HG02642 (cell line): ENCODE measurements around the gene GHDC.
"Not testable (repeated sequence)": the region's sequence is repeated elsewhere in the genome, so short reads cannot be mapped to it uniquely, and the experiment has no call there.

Experiments
- ATAC-seq: cut with Tn5 transposase; IDR thresholded peaks from one replicate; pipeline ENCODE4 v1.9.1; 2021; ENCODE audit warnings: mild to moderate bottlenecking; ENCODE audit not compliant: unreplicated experiment, poor library complexity

GHDC gene

GRCh38 chr17:42203354-42203753 is 9.1 kb upstream of the GHDC start:
- ATAC-seq = no peak

GRCh38 chr17:42202696-42203095 is 8.4 kb upstream of the GHDC start:
- no peak for ATAC-seq

DNA sequence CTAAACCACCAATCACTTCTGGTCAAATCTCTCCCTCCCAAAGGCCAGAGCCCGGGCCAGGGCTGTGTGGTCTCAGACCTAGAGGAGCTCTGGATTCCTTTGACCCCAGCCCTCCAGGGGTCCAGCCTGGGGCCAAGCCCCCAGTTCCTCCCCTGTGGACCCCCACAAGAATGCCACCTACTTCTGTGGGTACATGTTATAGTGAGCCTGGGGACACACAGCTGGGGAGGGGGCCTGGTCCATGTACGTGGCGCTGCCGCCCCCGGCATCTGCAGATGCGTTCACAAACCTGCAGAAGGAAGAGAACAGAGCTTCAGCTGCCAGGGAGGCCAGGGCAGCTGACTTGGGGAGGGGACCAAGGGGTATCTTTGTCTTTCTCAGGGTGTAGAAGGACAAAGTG is 7.9 kb upstream of the GHDC start:
- no peak for ATAC-seq

DNA sequence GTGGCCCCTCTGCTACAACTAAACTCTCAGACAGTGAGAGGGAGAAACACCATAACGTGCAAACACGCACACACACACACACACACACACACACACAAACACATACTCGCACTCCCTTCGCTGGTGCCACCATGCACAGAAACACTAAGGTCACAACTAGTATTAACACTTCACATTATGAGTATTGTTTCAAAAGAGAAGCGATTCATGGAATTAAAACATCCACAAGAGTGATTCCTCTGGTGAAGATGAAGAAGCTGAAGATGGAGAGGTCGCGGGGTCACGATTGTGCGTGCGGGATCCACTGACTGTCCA is 7.1 kb upstream of the GHDC start:
- no peak for ATAC-seq

- ATAC-seq = no peak
Measured at GRCh38 chr17:42200706-42201457, 6.6 kb upstream of the GHDC start.

GRCh38 chr17:42199416-42200011 is 5.2 kb upstream of the GHDC start:
- no peak for ATAC-seq

DNA sequence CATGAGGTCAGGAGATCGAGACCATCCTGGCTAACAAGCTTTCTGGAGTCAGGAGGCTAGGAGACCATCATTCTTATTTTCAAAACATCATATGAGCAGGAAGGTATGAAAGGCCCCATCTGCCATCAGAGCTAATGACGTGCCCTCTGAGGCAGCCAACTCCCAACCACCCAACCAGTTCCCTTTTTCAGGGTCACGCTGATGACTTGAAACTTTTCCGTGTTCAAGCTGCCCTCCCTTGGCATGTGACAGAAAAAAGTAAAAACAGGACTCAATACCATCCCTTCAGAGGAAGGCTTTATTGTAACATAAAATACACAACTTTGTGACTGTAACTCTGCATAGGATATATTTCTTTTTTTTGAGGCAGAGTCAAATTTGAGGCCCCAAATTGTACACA is 4.6 kb upstream of the GHDC start:
- no peak for ATAC-seq

GRCh38 chr17:42197564-42198156 is 3.4 kb upstream of the GHDC start:
- ATAC-seq = no peak

DNA sequence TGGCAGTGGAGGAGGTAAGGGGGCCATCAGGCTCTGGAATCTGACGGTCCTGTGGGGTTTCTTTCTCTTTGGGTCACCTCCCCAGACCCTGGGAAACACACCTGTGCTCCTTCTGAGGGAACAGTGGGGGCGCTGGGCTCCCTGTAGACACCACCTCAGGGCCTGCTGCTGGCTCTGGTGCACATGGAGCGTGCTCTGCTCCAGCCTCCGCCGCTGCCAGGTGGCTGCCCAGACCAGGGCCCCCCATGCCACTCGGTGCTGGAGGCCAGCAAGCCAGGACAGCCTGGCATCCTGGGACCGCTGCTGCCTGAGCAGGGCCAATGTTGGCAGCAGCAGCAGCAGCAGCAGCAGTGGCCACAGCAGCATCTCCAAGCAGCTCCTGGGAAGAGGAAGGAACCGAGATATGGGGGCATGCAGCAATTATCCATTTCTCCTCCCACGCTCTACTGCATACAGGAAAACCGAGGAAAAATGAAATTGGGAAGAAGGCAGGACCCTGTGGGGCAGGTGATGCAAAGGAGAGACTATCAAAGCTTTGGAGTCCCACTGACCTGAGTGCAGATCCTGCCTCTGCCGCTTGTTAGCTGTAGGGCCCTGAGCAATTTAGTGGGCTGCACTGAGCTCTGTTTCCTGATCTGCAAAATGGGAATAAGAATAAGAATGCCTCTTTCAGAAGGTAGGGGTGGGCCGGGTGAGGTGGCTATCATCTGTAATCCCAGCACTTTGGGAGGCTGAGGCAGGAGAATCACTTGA is 902 bp downstream of the GHDC start:
- ATAC-seq = no peak

- ATAC-seq = no peak
Measured at GRCh38 chr17:42192189-42193126, 1.8 kb downstream of the GHDC start.

GRCh38 chr17:42191275-42191608 is 3.1 kb downstream of the GHDC start:
- no peak for ATAC-seq

- ATAC-seq = no peak
Measured at GRCh38 chr17:42190491-42191274, 3.6 kb downstream of the GHDC start.

GRCh38 chr17:42189651-42189965 is 4.7 kb downstream of the GHDC start:
- ATAC-seq = no peak

DNA sequence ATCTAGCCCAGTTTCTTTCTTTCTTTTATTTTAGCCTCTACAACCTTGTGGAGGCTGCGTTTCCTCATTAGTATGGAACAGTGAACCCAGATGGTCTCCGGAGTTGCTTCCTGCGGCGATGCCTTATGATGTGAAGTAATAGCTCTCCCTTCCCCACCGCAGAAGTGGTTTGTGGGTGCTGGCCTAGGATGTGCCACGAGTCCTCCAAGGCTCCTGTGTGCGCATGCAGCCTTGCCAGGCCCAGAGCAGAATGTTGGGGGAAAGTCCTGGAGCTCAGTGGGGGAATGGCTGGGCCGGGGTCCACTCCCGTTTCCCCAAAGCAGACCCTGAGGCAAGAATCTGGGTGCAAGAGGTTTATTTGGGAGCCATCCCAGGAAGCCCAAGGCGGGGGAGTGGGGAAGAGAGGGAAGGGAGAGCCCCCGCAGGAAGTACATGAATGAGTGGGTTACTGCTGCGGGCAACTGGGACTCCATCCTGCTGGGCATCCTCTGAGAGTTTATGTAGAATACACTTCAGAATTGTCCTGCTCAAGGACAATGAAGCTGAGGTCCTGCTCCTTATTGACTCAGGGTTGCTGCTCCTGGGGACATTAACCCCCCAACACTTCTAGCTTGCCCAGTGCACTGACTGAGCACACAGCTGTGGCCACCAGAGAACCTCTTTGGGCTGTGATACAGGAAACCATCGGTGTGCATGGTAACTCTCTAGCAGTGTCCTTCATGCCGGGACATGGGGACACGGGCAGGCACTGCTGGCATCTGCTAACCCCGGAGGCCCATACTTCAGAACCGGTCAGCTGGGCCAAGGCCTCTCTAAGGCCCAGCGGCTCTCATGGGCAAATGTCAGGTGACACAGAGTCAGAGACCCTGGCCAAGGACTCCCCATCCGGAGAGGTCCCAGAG is 5.3 kb downstream of the GHDC start:
- ATAC-seq = no peak

DNA sequence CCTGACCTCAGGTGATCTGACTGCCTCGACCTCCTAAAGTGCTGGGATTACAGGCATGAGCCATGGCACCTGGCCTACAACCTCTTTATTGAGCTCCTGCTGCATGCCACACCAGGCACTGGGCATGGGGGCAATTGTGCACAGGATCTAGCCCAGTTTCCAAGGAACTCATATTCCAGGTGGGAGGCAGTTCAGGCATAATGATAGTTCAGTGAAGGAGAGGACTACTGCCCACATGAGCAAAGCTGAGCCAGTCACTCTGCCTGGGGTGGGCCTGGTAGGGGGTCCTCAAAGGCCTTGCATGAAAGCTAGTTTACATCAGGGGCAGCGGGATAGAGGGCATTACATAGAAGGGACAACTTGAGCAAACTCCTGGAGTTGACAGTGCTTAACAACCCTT is 6.5 kb downstream of the GHDC start:
- ATAC-seq = no peak

DNA sequence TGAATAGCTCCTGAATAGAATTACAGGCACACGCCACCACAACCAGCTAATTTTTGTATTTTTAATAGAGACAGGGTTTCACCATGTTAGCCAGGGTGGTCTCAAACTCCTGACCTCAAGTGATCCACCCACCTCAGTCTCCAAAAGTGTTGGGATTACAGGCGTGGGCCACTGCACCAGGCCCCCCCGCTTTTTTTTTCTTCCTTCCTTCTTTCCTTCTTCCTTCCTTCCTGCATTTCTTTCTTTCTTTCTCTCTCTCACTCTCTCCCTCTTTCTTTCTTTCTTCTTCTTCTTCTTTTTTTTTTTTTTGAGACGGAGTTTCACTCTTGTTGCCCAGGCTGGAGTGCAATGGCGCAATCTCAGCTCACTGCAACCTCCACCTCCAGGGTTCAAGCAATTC is 8.1 kb downstream of the GHDC start:
- not testable (repeated sequence) for ATAC-seq

- ATAC-seq = no peak
Measured at GRCh38 chr17:42185621-42185930, 8.7 kb downstream of the GHDC start.

GRCh38 chr17:42184713-42185620 is 9.3 kb downstream of the GHDC start, which contains the start of gene HCRT:
HCRT (minus strand) TSS chr17:42185452; CDS start chr17:42185365, 87 bp downstream.
- no peak for ATAC-seq
